ENCODE measurements around the gene SLC35A4.

Gene SLC35A4

GRCh38 chr5:140566665-140567064 lies 2.0 kb downstream of the SLC35A4 start:
- no peaks in the 10 kb centered on the region for H3K27me3 ChIP-seq
- no peaks in the 10 kb centered on the region for H3K9me3 ChIP-seq
- no peak for TF ChIP-seq CTCF (IDR thresholded peaks at IDR 0.05)
- H3K36me3 ChIP-seq, result peaks cover 5% of the 10 kb centered on the region
- H3K27ac ChIP-seq, result peak overlapping the region; percentile 93
- peaks cover 34 to 51% of the 10 kb centered on the region in 2 experiments for H3K4me1 ChIP-seq (ENCODE audit: control insufficient read depth in 1 of 2, insufficient read depth in 1 of 2, low read depth in 1 of 2, low read length in 1 of 2)
- no peak overlapping the region for H3K4me3 ChIP-seq (ENCODE audit: low read depth in 1 of 2, low read length in 1 of 2)

GRCh38 chr5:140567136-140567818 lies 2.6 kb downstream of the SLC35A4 start:
- no peak overlapping the region for H3K27ac ChIP-seq
- TF ChIP-seq CTCF (IDR thresholded peaks at IDR 0.05), result no peak
- H3K4me1 ChIP-seq (ENCODE audit: control insufficient read depth in 1 of 2, insufficient read depth in 1 of 2, low read depth in 1 of 2, low read length in 1 of 2), result peaks cover 34 to 51% of the 10 kb centered on the region in 2 experiments
- no peaks in the 10 kb centered on the region for H3K27me3 ChIP-seq
- H3K9me3 ChIP-seq, result no peaks in the 10 kb centered on the region
- H3K4me3 ChIP-seq (ENCODE audit: low read depth in 1 of 2, low read length in 1 of 2), result no peak overlapping the region
- peaks cover 5% of the 10 kb centered on the region for H3K36me3 ChIP-seq

GRCh38 chr5:140567871-140568270 lies 3.2 kb downstream of the SLC35A4 start:
- peak overlapping the region; percentile 94 for H3K27ac ChIP-seq
- H3K4me1 ChIP-seq (ENCODE audit: control insufficient read depth in 1 of 2, insufficient read depth in 1 of 2, low read depth in 1 of 2, low read length in 1 of 2), result peaks cover 34 to 51% of the 10 kb centered on the region in 2 experiments
- no peaks in the 10 kb centered on the region for H3K9me3 ChIP-seq
- peaks cover 5% of the 10 kb centered on the region for H3K36me3 ChIP-seq
- H3K27me3 ChIP-seq, result no peaks in the 10 kb centered on the region
- no peak overlapping the region for H3K4me3 ChIP-seq (ENCODE audit: low read depth in 1 of 2, low read length in 1 of 2)
- no peak for TF ChIP-seq CTCF (IDR thresholded peaks at IDR 0.05)

GRCh38 chr5:140568443-140569063 lies 3.9 kb downstream of the SLC35A4 start:
- H3K9me3 ChIP-seq, result no peaks in the 10 kb centered on the region
- peaks cover 5% of the 10 kb centered on the region for H3K36me3 ChIP-seq
- H3K4me1 ChIP-seq (ENCODE audit: control insufficient read depth in 1 of 2, insufficient read depth in 1 of 2, low read depth in 1 of 2, low read length in 1 of 2), result peaks cover 29 to 47% of the 10 kb centered on the region in 2 experiments
- H3K4me3 ChIP-seq (ENCODE audit: low read depth in 1 of 2, low read length in 1 of 2), result peak overlapping the region in 1 of 2 experiments; percentile 30
- no peak for TF ChIP-seq CTCF (IDR thresholded peaks at IDR 0.05)
- H3K27me3 ChIP-seq, result no peaks in the 10 kb centered on the region
- peak overlapping the region; percentile 94 for H3K27ac ChIP-seq

GRCh38 chr5:140569197-140569596 lies 4.6 kb downstream of the SLC35A4 start:
- Histone ChIP-seq H3K4me3 (ENCODE audit: low read depth in 1 of 2, low read length in 1 of 2) (peak overlapping the region in 1 of 2 experiments; percentile 30), H3K9me3 (no peaks in the 10 kb centered on the region), H3K27ac (peak overlapping the region; percentile 94), H3K36me3 (peaks cover 5% of the 10 kb centered on the region), H3K4me1 (ENCODE audit: control insufficient read depth in 1 of 2, insufficient read depth in 1 of 2, low read depth in 1 of 2, low read length in 1 of 2) (peaks cover 23 to 41% of the 10 kb centered on the region in 2 experiments), H3K27me3 (no peaks in the 10 kb centered on the region)
- no peak for TF ChIP-seq CTCF (IDR thresholded peaks at IDR 0.05)

Data from neutrophil (primary cell).